GM12875 (cell line): Measurements from ENCODE around the gene OR52B2.

Source experiments
- H3K4me3 ChIP-seq: one replicate; pipeline ENCODE4 v1.5.1; 2011; ENCODE audit warnings: low read depth, low read length, control low read depth
- TF ChIP-seq, protein P1 (sequence below): IDR thresholded peaks from 2 replicates; pipeline ENCODE4 v1.5.1; 2011; ENCODE audit warnings: low read depth, mild to moderate bottlenecking, control low read depth, inconsistent platforms, low read length, moderate library complexity, borderline replicate concordance; ENCODE audit not compliant: insufficient read depth

OR52B2 gene

DNA sequence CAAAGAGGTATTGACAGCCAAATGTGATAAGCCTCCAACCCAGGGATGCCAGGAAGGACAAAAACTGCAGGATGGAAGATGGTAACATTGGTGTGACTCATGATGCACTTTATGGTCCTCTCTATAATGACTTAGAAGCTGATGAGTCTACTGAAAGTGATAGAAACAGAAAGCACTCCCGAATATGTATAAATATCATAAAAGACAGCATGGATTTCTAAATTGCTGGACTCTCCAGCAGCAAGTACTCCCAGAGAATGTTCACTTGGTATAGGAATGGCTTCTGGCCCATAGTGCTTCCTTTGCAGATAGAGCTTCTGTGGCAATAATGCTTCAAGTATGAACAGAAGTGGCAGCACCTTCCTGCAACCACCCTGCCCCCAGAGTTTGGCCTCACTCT, at the start of gene OR52B2:
TSS of gene OR52B2 (minus strand) at position 101 of the 400 bp plus-strand sequence. CDS start at position 101, 0 bp downstream.
- TF ChIP-seq, protein P1, sequence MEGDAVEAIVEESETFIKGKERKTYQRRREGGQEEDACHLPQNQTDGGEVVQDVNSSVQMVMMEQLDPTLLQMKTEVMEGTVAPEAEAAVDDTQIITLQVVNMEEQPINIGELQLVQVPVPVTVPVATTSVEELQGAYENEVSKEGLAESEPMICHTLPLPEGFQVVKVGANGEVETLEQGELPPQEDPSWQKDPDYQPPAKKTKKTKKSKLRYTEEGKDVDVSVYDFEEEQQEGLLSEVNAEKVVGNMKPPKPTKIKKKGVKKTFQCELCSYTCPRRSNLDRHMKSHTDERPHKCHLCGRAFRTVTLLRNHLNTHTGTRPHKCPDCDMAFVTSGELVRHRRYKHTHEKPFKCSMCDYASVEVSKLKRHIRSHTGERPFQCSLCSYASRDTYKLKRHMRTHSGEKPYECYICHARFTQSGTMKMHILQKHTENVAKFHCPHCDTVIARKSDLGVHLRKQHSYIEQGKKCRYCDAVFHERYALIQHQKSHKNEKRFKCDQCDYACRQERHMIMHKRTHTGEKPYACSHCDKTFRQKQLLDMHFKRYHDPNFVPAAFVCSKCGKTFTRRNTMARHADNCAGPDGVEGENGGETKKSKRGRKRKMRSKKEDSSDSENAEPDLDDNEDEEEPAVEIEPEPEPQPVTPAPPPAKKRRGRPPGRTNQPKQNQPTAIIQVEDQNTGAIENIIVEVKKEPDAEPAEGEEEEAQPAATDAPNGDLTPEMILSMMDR = no peak

DNA sequence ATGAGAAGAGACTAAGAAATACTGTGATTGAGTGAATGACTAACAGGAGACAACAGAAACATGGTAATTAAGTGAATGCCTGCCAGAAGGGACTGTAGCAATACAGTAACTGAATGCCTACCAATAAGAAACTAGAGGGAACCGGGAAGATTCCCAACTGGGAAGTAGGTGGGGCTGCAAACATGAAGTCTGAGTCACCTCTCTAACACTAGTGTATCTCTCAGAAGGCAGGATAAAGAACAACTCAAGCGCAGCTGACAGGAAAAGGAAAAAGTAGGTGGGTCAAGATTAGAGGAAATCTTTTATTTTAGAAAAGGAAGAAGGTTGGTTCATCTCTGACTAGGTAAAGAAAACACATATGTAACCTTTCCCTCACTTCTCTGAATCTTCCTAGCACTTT, 49.2 kb upstream of the OR52B2 start:
- TF ChIP-seq, protein P1 = no peak
- H3K4me3 ChIP-seq = no peak overlapping the region

More for the DNA sequence above, at the start of gene OR52B2:
- no peak within 1 kb of the TSS for H3K4me3 ChIP-seq

DNA sequence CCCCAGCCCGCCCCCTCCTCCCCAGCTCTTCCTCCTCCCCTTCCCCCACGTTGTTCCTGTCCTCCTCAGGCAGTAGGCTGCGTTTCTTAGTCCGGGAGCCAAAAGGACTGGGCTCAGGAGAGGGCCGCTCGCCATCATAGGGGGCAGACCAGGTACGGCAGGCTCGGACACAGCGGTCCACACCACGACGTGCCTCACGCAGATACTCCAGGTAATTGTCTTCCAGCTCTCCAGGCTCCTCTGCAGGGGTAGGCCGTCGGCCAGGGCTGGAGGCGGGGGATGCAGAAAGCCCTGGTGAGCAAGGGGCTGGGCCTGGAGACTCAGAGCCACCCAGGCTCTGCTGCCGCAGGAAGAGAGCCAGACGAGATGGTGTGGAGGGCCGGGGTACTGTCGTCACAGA, 47.6 kb upstream of the OR52B2 start:
- TF ChIP-seq, protein P1 = no peak

DNA sequence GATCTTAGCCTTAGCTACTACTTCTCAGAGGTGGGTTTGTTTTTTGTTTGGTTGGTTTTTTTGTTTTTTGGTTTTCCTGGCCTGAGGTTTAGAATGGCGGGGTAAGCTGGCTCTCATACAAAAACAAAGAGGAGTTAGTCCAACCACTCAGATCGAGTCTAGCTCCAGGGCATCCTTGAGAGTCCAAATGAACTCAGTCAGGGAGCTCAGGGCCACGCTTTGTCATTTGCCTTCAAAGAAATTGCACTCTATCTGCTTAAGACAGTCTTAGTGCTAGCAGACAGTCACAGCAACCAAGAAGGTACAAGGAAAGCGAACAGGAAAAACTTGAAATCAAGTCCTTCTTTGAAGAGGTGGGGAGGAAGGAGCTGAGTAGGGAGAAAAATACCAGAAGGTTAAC, 46.4 kb upstream of the OR52B2 start:
- TF ChIP-seq, protein P1 = no peak
- no peak overlapping the region for H3K4me3 ChIP-seq

More for the DNA sequence above, 47.6 kb upstream of the OR52B2 start:
- no peak overlapping the region for H3K4me3 ChIP-seq

DNA sequence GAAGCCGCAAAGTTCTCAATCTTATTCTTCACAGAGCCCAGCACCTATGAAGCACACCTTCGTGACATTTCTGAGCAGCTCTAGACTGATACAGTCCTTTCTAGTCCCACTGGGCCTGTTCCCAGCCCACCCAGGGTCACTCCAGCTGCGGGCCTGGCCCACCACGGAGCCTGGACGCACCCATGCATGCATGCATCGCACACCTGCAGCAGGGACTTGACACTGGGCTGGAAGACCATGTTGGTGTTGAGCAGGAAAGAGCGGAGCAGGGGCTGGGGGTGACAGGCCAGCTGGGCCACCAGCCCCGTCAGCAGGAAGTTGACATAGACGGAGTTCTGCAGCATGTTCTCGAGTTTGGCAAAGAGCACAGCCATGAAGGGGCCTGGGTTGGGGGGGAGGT, 44.4 kb upstream of the OR52B2 start:
- no peak overlapping the region for H3K4me3 ChIP-seq
- TF ChIP-seq, protein P1 = no peak

DNA sequence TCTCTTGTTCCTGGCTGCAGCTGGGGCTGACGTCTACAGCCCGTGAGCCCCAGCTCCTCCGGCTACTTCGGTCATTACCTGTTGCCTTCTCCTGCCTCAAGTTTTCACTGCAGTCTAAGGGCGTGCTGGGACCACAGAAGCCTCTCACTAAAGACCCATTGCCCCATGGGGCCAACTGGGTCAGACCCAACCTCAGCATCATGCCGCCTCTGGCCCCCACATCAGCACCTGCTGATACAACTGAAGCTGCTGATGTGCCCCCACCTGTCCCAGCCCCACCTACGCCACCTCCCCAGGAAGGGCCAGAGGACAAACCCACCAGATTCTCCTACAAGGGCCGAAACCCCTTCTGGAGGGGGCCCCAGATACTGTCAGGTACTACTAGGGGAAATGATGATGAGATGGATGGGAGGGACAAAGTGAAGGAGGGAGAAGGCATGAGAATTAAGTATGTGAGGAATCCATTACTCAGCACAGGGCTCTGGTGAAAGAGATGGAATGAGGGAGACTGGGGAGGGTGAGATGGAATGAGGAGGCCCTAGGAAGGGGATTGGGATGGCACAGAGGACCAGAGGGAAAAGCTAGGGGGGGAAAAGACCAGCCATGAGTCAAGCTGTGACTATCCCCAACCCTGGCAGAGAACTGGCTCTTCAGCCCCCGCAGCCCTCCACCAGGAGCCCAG, 40.3 kb upstream of the OR52B2 start:
- TF ChIP-seq, protein P1 = no peak
- H3K4me3 ChIP-seq = no peak overlapping the region

DNA sequence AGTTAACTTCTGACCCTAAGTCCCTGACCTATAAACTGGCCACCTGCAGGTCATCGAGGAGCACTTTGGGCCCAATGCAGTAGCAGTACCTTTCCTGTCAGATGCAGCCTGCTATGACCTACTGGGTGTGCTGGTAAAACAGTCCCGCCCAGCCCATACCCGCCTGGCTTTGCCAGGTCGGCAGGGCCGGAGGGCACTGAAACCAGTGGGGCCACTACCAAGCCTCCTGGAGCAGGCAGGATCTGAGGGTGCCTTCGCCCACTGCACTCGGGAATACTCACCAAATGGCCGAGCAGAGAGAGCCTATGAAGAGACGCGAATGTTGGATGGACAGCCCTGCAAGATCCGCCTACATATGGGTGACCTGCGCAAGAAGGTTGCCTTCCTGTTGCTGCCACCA, 39.7 kb upstream of the OR52B2 start:
- TF ChIP-seq, protein P1 = no peak
- no peak overlapping the region for H3K4me3 ChIP-seq
